Mesothelial cell of epicardium (in vitro differentiated cells): ENCODE measurements around the gene PADI4. TPM values are rescaled to one million over a fixed set of nuclear protein-coding genes. Genes with fewer than 3 reads are reported as not detected.

Source experiments
- DNase-seq, 2 experiments: peaks; one replicate each; pipeline ENCODE4 v3.0.0; 2021; ENCODE audit warnings: low spot score in 2 of 2; ENCODE audit not compliant: unreplicated experiment in 2 of 2
- H3K27ac Mint-ChIP-seq: 2 replicates; pipeline ENCODE4 v1.8.0; 2021; ENCODE audit warnings: mixed read lengths
- H3K27me3 Mint-ChIP-seq: 2 replicates; pipeline ENCODE4 v1.8.0; 2021; ENCODE audit warnings: low read depth, mixed read lengths
- H3K36me3 Mint-ChIP-seq: 2 replicates; pipeline ENCODE4 v1.8.0; 2021; ENCODE audit warnings: mixed read lengths
- H3K4me1 Mint-ChIP-seq: 2 replicates; pipeline ENCODE4 v1.8.0; 2021; ENCODE audit warnings: mixed read lengths
- H3K4me3 Mint-ChIP-seq: 2 replicates; pipeline ENCODE4 v1.8.0; 2021; ENCODE audit warnings: mild to moderate bottlenecking, moderate library complexity, mixed read lengths
- H3K9me3 Mint-ChIP-seq: 2 replicates; pipeline ENCODE4 v1.8.0; 2021; ENCODE audit warnings: mixed read lengths
- CTCF ChIP-seq: fragments of 200-600 bp; sonication (generic); IDR thresholded peaks from one replicate; pipeline ENCODE4 v1.5.0; 2021; ENCODE audit warnings: antibody characterized with exemption; ENCODE audit not compliant: unreplicated experiment
- total RNA-seq: library from RNA; stranded (reverse); gene quantifications from 3 replicates; pipeline ENCODE4 v1.2.1, GENCODE V29; 2021

Gene PADI4
- total RNA-seq, 1 donor from 2014 or later: not detected

GRCh38 chr1:17282836-17283235 is 25.2 kb upstream of the PADI4 start:
- H3K9me3 Mint-ChIP-seq: no peaks in the 10 kb centered on the region
- H3K4me1 Mint-ChIP-seq: peaks cover 3% of the 10 kb centered on the region
- no peak overlapping the region for H3K27ac Mint-ChIP-seq
- no peaks in the 10 kb centered on the region for H3K36me3 Mint-ChIP-seq
- TF ChIP-seq CTCF: no peak
- DNase-seq: no peak
- no peak overlapping the region for H3K4me3 Mint-ChIP-seq
- H3K27me3 Mint-ChIP-seq: peaks cover 21% of the 10 kb centered on the region

GRCh38 chr1:17286646-17287045 is 21.4 kb upstream of the PADI4 start:
- no peak for TF ChIP-seq CTCF
- Mint-ChIP-seq H3K9me3 (no peaks in the 10 kb centered on the region), H3K4me3 (no peak overlapping the region), H3K36me3 (no peaks in the 10 kb centered on the region), H3K4me1 (peaks cover 5% of the 10 kb centered on the region), H3K27me3 (peaks cover 23% of the 10 kb centered on the region), H3K27ac (no peak overlapping the region)
- no peak for DNase-seq

GRCh38 chr1:17287130-17287776 is 20.7 kb upstream of the PADI4 start:
- TF ChIP-seq CTCF: no peak

GRCh38 chr1:17289721-17290120 is 18.3 kb upstream of the PADI4 start:
- no peaks in the 10 kb centered on the region for H3K36me3 Mint-ChIP-seq
- no peak overlapping the region for H3K27ac Mint-ChIP-seq
- H3K4me3 Mint-ChIP-seq: no peak overlapping the region
- TF ChIP-seq CTCF: no peak
- peaks cover 13% of the 10 kb centered on the region for H3K4me1 Mint-ChIP-seq
- DNase-seq: no peak
- no peaks in the 10 kb centered on the region for H3K9me3 Mint-ChIP-seq
- H3K27me3 Mint-ChIP-seq: peaks cover 6% of the 10 kb centered on the region

More at GRCh38 chr1:17287130-17287776, 20.7 kb upstream of the PADI4 start:
- Mint-ChIP-seq H3K27me3 (peaks cover 19% of the 10 kb centered on the region), H3K36me3 (no peaks in the 10 kb centered on the region), H3K27ac (no peak overlapping the region), H3K9me3 (no peaks in the 10 kb centered on the region), H3K4me1 (peaks cover 5% of the 10 kb centered on the region), H3K4me3 (no peak overlapping the region)
- no peak for DNase-seq

- Mint-ChIP-seq H3K36me3 (no peaks in the 10 kb centered on the region), H3K27ac (no peak overlapping the region), H3K27me3 (peaks cover 4% of the 10 kb centered on the region), H3K9me3 (no peaks in the 10 kb centered on the region), H3K4me3 (no peak overlapping the region), H3K4me1 (peaks cover 13% of the 10 kb centered on the region)
- no peak for DNase-seq
- TF ChIP-seq CTCF: no peak
These were observed 17.4 kb upstream of the PADI4 start for GRCh38 chr1:17290553-17290952.
